Natural killer cell (primary cell): Measurements from ENCODE around the gene SH3BP5L. TPM values are rescaled to one million over a fixed set of nuclear protein-coding genes. Genes with fewer than 3 reads are reported as not detected.

Experiments used
- ATAC-seq, 3 donors: fragments of 150-1000 bp in 2 of 3; fragments of 200-7000 bp in 1 of 3; cut with Tn5 transposase; 1 replicate in 1 of 3; 2 replicates in 2 of 3; pipeline ENCODE4 v1.10.0; 2021; ENCODE audit warnings: mild to moderate bottlenecking in 2 of 3, moderate library complexity in 2 of 3
- DNase-seq, 2 donors: peaks; one replicate each; pipeline versions ENCODE4 v3.0.0 to v3.0.0-alpha.2; 2013 to 2021; ENCODE audit warnings: mixed read lengths in 1 of 2
- H3K27ac ChIP-seq: one replicate; pipeline ENCODE4 v1.5.1; 2013; ENCODE audit warnings: mild to moderate bottlenecking, low read length
- H3K27me3 ChIP-seq: one replicate; pipeline ENCODE4 v1.6.1; 2013; ENCODE audit warnings: low read length; ENCODE audit not compliant: control insufficient read depth, insufficient read depth
- H3K36me3 ChIP-seq: one replicate; pipeline ENCODE4 v1.6.1; 2013; ENCODE audit warnings: low read length; ENCODE audit not compliant: control insufficient read depth, insufficient read depth
- H3K4me1 ChIP-seq: one replicate; pipeline ENCODE4 v1.6.1; 2013; ENCODE audit warnings: low read length; ENCODE audit not compliant: control insufficient read depth, insufficient read depth
- H3K4me3 ChIP-seq: one replicate; pipeline ENCODE4 v1.5.1; 2013; ENCODE audit warnings: low read length
- H3K9me3 ChIP-seq: one replicate; pipeline ENCODE4 v1.6.1; 2013; ENCODE audit warnings: low read length; ENCODE audit not compliant: control insufficient read depth, insufficient read depth
- H3K27ac Mint-ChIP-seq, 2 donors: one replicate each; pipeline ENCODE4 v1.8.0; 2022; ENCODE audit warnings: mild to moderate bottlenecking in 2 of 2, mixed read lengths in 2 of 2, moderate library complexity in 1 of 2
- H3K27me3 Mint-ChIP-seq, 2 donors: one replicate each; pipeline ENCODE4 v1.8.0; 2022; ENCODE audit warnings: low read depth in 2 of 2, mixed read lengths in 2 of 2
- H3K36me3 Mint-ChIP-seq: one replicate; pipeline ENCODE4 v1.8.0; 2022; ENCODE audit warnings: mixed read lengths
- H3K4me1 Mint-ChIP-seq, 2 donors: one replicate each; pipeline ENCODE4 v1.8.0; 2022; ENCODE audit warnings: mixed read lengths in 2 of 2
- H3K4me3 Mint-ChIP-seq: one replicate; pipeline ENCODE4 v1.8.0; 2022; ENCODE audit warnings: mild to moderate bottlenecking, moderate library complexity, mixed read lengths
- H3K9me3 Mint-ChIP-seq, 2 donors: one replicate each; pipeline ENCODE4 v1.8.0; 2022; ENCODE audit warnings: mixed read lengths in 2 of 2
- WGBS: methylation state at CpG from one replicate; pipeline ENCODE4 v1.1.7; 2013; ENCODE audit warnings: missing lambda C conversion rate; ENCODE audit not compliant: insufficient coverage; 5-methylcytosine and 5-hydroxymethylcytosine counted together
- intact Hi-C: fragments of 100-400 bp; cut with micrococcal nuclease; formaldehyde crosslinking; loops from one replicate; pipeline ENCODE4 v1.14.2; 2022
- total RNA-seq, 4 donors: library from RNA; stranded (reverse); fragments of 120-200 nt in 1 of 4; gene quantifications; one replicate each; pipeline versions ENCODE4 v1.2.3 to v1.2.4, GENCODE V29; 2013 to 2022
- TF ChIP-seq, protein P1 (sequence below): fragments of 200-600 bp; IDR thresholded peaks from one replicate; pipeline ENCODE4 v1.8.0; 2022; ENCODE audit warnings: antibody characterized with exemption

SH3BP5L gene
- total RNA-seq, 3 donors from 2014 or later (not counting 1 experiment from before 2014, with no cell fraction given), result 19.0 to 27.5 (median 22.9) TPM

DNA sequence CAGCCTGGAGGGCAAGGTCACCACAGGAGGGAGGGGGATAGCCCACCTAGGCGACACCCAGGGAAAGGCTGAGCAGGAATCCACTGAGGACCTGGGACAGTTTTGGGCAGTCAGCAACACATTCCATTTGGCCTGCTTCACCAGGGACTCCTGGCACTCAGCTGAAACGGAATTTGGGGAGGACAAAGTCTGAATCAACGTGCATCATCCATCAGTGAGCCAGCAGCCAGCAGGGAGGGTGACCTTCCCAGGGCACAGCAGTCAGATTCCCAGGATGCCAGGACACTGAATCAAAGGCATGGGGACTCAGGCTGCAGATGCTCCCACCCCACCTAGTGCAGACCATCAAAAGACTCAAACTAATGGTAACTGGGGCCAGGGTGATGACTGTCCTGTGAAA lies 4.6 kb downstream of the SH3BP5L start:
- DNase-seq (no peak), ATAC-seq (no peak)
- H3K9me3 ChIP-seq, result no peaks in the 10 kb centered on the region
- Mint-ChIP-seq H3K4me1 (peaks cover 52 to 85% of the 10 kb centered on the region in 2 donors), H3K27me3 (no peaks in the 10 kb centered on the region), H3K9me3 (no peaks in the 10 kb centered on the region), H3K36me3 (no peaks in the 10 kb centered on the region), H3K27ac (no peak overlapping the region), H3K4me3 (no peak overlapping the region)
- H3K27me3 ChIP-seq, result no peaks in the 10 kb centered on the region
- H3K4me1 ChIP-seq, result peaks cover 62% of the 10 kb centered on the region
- no peak overlapping the region for H3K27ac ChIP-seq
- H3K4me3 ChIP-seq, result no peak overlapping the region
- TF ChIP-seq, protein P1, sequence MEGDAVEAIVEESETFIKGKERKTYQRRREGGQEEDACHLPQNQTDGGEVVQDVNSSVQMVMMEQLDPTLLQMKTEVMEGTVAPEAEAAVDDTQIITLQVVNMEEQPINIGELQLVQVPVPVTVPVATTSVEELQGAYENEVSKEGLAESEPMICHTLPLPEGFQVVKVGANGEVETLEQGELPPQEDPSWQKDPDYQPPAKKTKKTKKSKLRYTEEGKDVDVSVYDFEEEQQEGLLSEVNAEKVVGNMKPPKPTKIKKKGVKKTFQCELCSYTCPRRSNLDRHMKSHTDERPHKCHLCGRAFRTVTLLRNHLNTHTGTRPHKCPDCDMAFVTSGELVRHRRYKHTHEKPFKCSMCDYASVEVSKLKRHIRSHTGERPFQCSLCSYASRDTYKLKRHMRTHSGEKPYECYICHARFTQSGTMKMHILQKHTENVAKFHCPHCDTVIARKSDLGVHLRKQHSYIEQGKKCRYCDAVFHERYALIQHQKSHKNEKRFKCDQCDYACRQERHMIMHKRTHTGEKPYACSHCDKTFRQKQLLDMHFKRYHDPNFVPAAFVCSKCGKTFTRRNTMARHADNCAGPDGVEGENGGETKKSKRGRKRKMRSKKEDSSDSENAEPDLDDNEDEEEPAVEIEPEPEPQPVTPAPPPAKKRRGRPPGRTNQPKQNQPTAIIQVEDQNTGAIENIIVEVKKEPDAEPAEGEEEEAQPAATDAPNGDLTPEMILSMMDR, result no peak
- H3K36me3 ChIP-seq, result peaks cover 29% of the 10 kb centered on the region
- intact Hi-C loops, result no loop called here
- WGBS, result 94% methylated on average over 3 of the region's 3 CpGs

DNA sequence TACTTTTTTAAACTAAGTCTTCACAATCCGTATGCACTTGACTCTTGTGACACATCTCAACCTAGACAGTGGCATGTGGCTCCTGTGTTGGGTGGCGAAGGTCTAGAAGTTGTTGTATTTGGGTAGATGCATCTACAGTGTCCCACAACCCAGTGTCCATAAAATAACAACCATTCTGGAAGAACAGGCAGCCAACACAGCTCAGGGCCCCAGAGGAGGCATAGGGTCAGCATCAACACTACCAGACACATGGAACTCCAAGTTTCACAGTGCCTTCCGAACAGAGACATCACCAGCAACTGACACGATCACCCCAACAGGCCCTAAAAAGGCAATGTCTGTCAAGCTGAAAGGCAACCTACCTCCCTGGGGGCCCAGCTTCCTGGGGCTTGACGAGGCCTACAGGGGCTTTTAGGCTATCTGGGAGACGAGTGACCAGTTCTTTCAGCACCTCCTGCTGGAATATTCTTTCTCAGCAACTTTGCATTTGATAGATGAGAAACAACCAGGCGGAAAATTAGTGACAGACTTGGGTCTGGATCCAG lies 5.6 kb downstream of the SH3BP5L start:
- no peak overlapping the region for H3K27ac Mint-ChIP-seq
- H3K4me3 ChIP-seq, result no peak overlapping the region
- no peak for DNase-seq
- no peak overlapping the region for H3K4me3 Mint-ChIP-seq
- no peaks in the 10 kb centered on the region for H3K9me3 Mint-ChIP-seq
- WGBS, result 93% methylated on average over 5 of the region's 7 CpGs
- H3K36me3 Mint-ChIP-seq, result peaks cover 6% of the 10 kb centered on the region
- ATAC-seq, result no peak
- TF ChIP-seq, protein P1, result no peak
- H3K9me3 ChIP-seq, result no peaks in the 10 kb centered on the region
- no peaks in the 10 kb centered on the region for H3K27me3 Mint-ChIP-seq
- no peak overlapping the region for H3K27ac ChIP-seq
- peaks cover 59% of the 10 kb centered on the region for H3K4me1 ChIP-seq
- peaks cover 39% of the 10 kb centered on the region for H3K36me3 ChIP-seq
- peaks cover 42 to 79% of the 10 kb centered on the region in 2 donors for H3K4me1 Mint-ChIP-seq
- intact Hi-C loops, result no loop called here
- no peaks in the 10 kb centered on the region for H3K27me3 ChIP-seq

DNA sequence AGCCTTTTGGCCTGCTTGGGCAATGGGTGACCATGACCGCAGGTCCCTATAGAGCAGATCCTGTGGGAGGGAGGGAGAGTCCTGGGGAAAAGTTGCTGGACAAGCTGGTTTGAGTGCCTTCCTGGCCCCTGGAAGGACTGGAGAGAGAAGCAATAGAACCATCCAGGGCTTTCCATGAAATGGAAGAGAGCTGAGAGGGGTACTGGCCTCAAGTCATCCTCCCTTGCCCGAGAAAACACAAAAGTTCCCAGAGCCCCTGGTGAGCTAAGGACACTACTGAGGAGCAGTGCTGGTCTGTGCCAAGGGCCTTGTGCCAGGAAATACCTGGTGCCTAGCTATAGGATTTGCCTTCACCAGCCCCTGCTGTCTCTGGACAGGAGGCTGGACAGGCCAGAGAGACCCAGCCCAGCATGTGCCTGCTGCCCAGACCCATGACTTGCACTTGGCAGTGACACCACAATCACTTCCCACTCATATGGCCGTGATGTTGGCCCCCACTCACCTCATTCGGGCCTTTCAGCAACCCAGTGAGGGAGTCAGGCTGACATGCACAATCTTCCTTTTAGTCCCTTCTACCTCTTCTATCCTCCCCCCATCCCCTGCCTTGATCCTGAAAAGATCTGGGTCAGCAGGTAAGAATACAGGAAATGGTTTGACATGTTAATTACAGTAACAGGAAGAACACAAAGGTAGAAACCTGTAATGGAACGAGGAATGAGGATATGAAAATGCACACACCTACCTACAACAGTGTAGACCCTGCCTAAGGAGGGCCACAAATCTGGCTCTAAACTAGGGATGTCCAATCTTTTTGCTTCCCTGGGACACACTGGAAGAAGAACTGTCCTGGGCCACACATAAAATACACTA lies 7.0 kb downstream of the SH3BP5L start:
- Histone ChIP-seq H3K27ac (no peak overlapping the region), H3K27me3 (no peaks in the 10 kb centered on the region), H3K4me3 (no peak overlapping the region), H3K36me3 (peaks cover 47% of the 10 kb centered on the region), H3K9me3 (no peaks in the 10 kb centered on the region), H3K4me1 (peaks cover 46% of the 10 kb centered on the region)
- no peaks in the 10 kb centered on the region for H3K9me3 Mint-ChIP-seq
- intact Hi-C loops, result no loop called here
- peaks cover 18% of the 10 kb centered on the region for H3K36me3 Mint-ChIP-seq
- H3K4me1 Mint-ChIP-seq, result peaks cover 28 to 66% of the 10 kb centered on the region in 2 donors
- WGBS, result 56% methylated on average over 5 of the region's 5 CpGs
- no peak overlapping the region for H3K4me3 Mint-ChIP-seq
- DNase-seq (no peak), ATAC-seq (no peak)
- H3K27me3 Mint-ChIP-seq, result no peaks in the 10 kb centered on the region
- H3K27ac Mint-ChIP-seq, result peak overlapping the region in 1 of 2 donors; percentile 46
- TF ChIP-seq, protein P1, result no peak
